ENCODE measurements around the gene CEP85L.
A peak's percentile ranks its signal among the peaks of the same experiment; 100 is the strongest.

The CEP85L gene

GRCh38 chr6:118574051-118574865, 77.1 kb downstream of the CEP85L start:
- peak; percentile 6 for DNase-seq

- DNase-seq: no peak
These were observed 80.3 kb downstream of the CEP85L start for GRCh38 chr6:118571121-118571520.

GRCh38 chr6:118569498-118569897, 81.9 kb downstream of the CEP85L start:
- no peak for DNase-seq

- DNase-seq: no peak
These were observed 83.4 kb downstream of the CEP85L start for GRCh38 chr6:118567974-118568373.

GRCh38 chr6:118565311-118565960, 86.0 kb downstream of the CEP85L start:
- DNase-seq: peak; percentile 70

- no peak for DNase-seq
These were observed 88.4 kb downstream of the CEP85L start for GRCh38 chr6:118562959-118563358.

GRCh38 chr6:118562248-118562647, 89.1 kb downstream of the CEP85L start:
- no peak for DNase-seq

GRCh38 chr6:118559659-118560058, 91.7 kb downstream of the CEP85L start:
- DNase-seq: no peak

- no peak for DNase-seq
These were observed 92.8 kb downstream of the CEP85L start for GRCh38 chr6:118558464-118559217.

- DNase-seq: no peak
These were observed 96.7 kb downstream of the CEP85L start for GRCh38 chr6:118554698-118555097.

GRCh38 chr6:118553132-118553531, 98.3 kb downstream of the CEP85L start:
- DNase-seq: no peak

- peak; percentile 64 for DNase-seq
These were observed 100.0 kb downstream of the CEP85L start for GRCh38 chr6:118551063-118552053.

- DNase-seq: no peak
These were observed 102.8 kb downstream of the CEP85L start for GRCh38 chr6:118548613-118549012.

GRCh38 chr6:118548136-118548535, 103.3 kb downstream of the CEP85L start, which contains the start of gene PLN:
Gene PLN (plus strand): TSS chr6:118548296. CDS start chr6:118558922, 10,626 bp downstream.
- DNase-seq: no peak

GRCh38 chr6:118546880-118547218, 104.5 kb downstream of the CEP85L start:
- no peak for DNase-seq

GRCh38 chr6:118546164-118546879, 105.1 kb downstream of the CEP85L start:
- no peak for DNase-seq

- no peak for DNase-seq
These were observed 107.3 kb downstream of the CEP85L start for GRCh38 chr6:118544105-118544504.

GRCh38 chr6:118542184-118542952, 109.0 kb downstream of the CEP85L start:
- no peak for DNase-seq

GRCh38 chr6:118537574-118537973, 113.8 kb downstream of the CEP85L start:
- no peak for DNase-seq

- DNase-seq: no peak
These were observed 114.9 kb downstream of the CEP85L start for GRCh38 chr6:118536478-118536877.

Measured in DMS153 (cell line).